C4-2B (cell line): Measurements from ENCODE around the gene NPAS3.

ENCODE experiments used
- CTCF ChIP-seq: fragments of 450-650 bp; conservative IDR thresholded peaks from 2 replicates; pipeline ENCODE4 v1.5.1; 2017; ENCODE audit warnings: mild to moderate bottlenecking
- ZFX ChIP-seq: fragments of 450-650 bp; IDR thresholded peaks from 2 replicates; pipeline ENCODE4 v1.6.1; 2017

- TF ChIP-seq CTCF (no peak), ZFX (no peak)
These were observed 78.3 kb downstream of the NPAS3 start for GRCh38 chr14:33017016-33017415.
